Mesenchymal stem cell (in vitro differentiated cells and primary cell): ENCODE results near the gene CT47C1.

Source experiments
- DNase-seq: peaks from one replicate; pipeline ENCODE4 v3.0.0-alpha.2; 2013
- H2AFZ ChIP-seq: one replicate; pipeline ENCODE4 v1.6.1; 2013; ENCODE audit warnings: low read depth, mild to moderate bottlenecking, control low read depth, inconsistent platforms, low read length, moderate library complexity
- H2AK5ac ChIP-seq: 2 replicates; pipeline ENCODE4 v1.6.1; 2013; ENCODE audit warnings: low read length, moderate library complexity, mild to moderate bottlenecking, inconsistent platforms; ENCODE audit not compliant: severe bottlenecking
- H2BK120ac ChIP-seq: one replicate; pipeline ENCODE4 v1.6.1; 2013; ENCODE audit warnings: low read depth, mild to moderate bottlenecking, inconsistent platforms, low read length, moderate library complexity
- H2BK12ac ChIP-seq, 2 experiments: one replicate each; pipeline ENCODE4 v1.6.1; 2013; ENCODE audit warnings: inconsistent platforms in 2 of 2, low read length in 2 of 2, mild to moderate bottlenecking in 2 of 2, moderate library complexity in 2 of 2, control low read depth in 1 of 2
- H2BK15ac ChIP-seq: one replicate; pipeline ENCODE4 v1.6.1; 2013; ENCODE audit warnings: mild to moderate bottlenecking, low read depth, inconsistent platforms; ENCODE audit not compliant: poor library complexity, severe bottlenecking
- H2BK5ac ChIP-seq: 2 replicates; pipeline ENCODE4 v1.6.1; 2013; ENCODE audit warnings: low read depth, mild to moderate bottlenecking, low read length, control low read depth, inconsistent platforms; ENCODE audit not compliant: poor library complexity, severe bottlenecking
- H3K14ac ChIP-seq, 2 experiments: one replicate each; pipeline ENCODE4 v1.6.1; 2013; ENCODE audit warnings: inconsistent platforms in 2 of 2, low read length in 2 of 2, control low read depth in 1 of 2, mild to moderate bottlenecking in 1 of 2, moderate library complexity in 1 of 2
- H3K18ac ChIP-seq, 2 experiments: one replicate each; pipeline ENCODE4 v1.6.1; 2013; ENCODE audit warnings: inconsistent platforms in 2 of 2, low read length in 2 of 2, control low read depth in 1 of 2, low read depth in 1 of 2, mild to moderate bottlenecking in 1 of 2
- H3K23ac ChIP-seq, 2 experiments: one replicate each; pipeline ENCODE4 v1.6.1; 2013; ENCODE audit warnings: inconsistent platforms in 2 of 2, low read length in 2 of 2, mild to moderate bottlenecking in 2 of 2, moderate library complexity in 2 of 2, control low read depth in 1 of 2
- H3K27ac ChIP-seq: 2 replicates; pipeline ENCODE4 v1.5.1; 2013; ENCODE audit warnings: mild to moderate bottlenecking, moderate library complexity, low read length, control low read depth, inconsistent platforms; ENCODE audit not compliant: poor library complexity, severe bottlenecking
- H3K27me3 ChIP-seq, 2 experiments: 2 replicates each; pipeline versions ENCODE4 v1.6.1 to v1.7.0; 2013; ENCODE audit warnings: low read length in 2 of 2, mild to moderate bottlenecking in 2 of 2, moderate library complexity in 2 of 2, control low read depth in 1 of 2, inconsistent platforms in 1 of 2; ENCODE audit not compliant: control insufficient read depth in 1 of 2, insufficient read depth in 1 of 2
- H3K36me3 ChIP-seq, 2 experiments: 2 replicates each; pipeline versions ENCODE4 v1.6.1 to v1.7.0; 2013; ENCODE audit warnings: low read length in 2 of 2, control low read depth in 1 of 2, inconsistent platforms in 1 of 2, low read depth in 1 of 2, mild to moderate bottlenecking in 1 of 2; ENCODE audit not compliant: insufficient read depth in 2 of 2, control insufficient read depth in 1 of 2
- H3K4ac ChIP-seq, 2 experiments: one replicate each; pipeline ENCODE4 v1.6.1; 2013; ENCODE audit warnings: inconsistent platforms in 2 of 2, low read length in 2 of 2, mild to moderate bottlenecking in 2 of 2, moderate library complexity in 2 of 2, control low read depth in 1 of 2, low read depth in 1 of 2
- H3K4me1 ChIP-seq: 2 replicates; pipeline ENCODE4 v1.6.1; 2013; ENCODE audit warnings: low read depth, low read length, control low read depth; ENCODE audit not compliant: control insufficient read depth, insufficient read depth
- H3K4me2 ChIP-seq: 2 replicates; pipeline ENCODE4 v1.6.1; 2013; ENCODE audit warnings: low read length, mild to moderate bottlenecking, inconsistent platforms; ENCODE audit not compliant: poor library complexity, severe bottlenecking
- H3K4me3 ChIP-seq, 2 experiments: 2 replicates each; pipeline versions ENCODE4 v1.5.1 to v1.7.0; 2013; ENCODE audit warnings: low read length in 2 of 2, mild to moderate bottlenecking in 2 of 2, control low read depth in 1 of 2, low read depth in 1 of 2; ENCODE audit not compliant: insufficient read depth in 1 of 2
- H3K79me1 ChIP-seq: replicated peaks from 2 replicates; pipeline ENCODE4 v1.6.1; 2013; ENCODE audit warnings: mild to moderate bottlenecking, control low read depth, low read length, inconsistent platforms; ENCODE audit not compliant: poor library complexity, severe bottlenecking
- H3K9ac ChIP-seq: 2 replicates; pipeline ENCODE4 v1.7.0; 2013; ENCODE audit warnings: mild to moderate bottlenecking, low read length, moderate library complexity
- H3K9me3 ChIP-seq: 2 replicates; pipeline ENCODE4 v1.7.0; 2013; ENCODE audit warnings: mild to moderate bottlenecking, low read length; ENCODE audit not compliant: control insufficient read depth
- H4K8ac ChIP-seq: one replicate; pipeline ENCODE4 v1.6.1; 2013; ENCODE audit warnings: inconsistent platforms, mild to moderate bottlenecking, low read length, moderate library complexity
- H4K91ac ChIP-seq: one replicate; pipeline ENCODE4 v1.6.1; 2013; ENCODE audit warnings: mild to moderate bottlenecking, low read length, inconsistent platforms
- WGBS: methylation state at CpG from one replicate; pipeline ENCODE4 v1.1.7; 2013; ENCODE audit warnings: mixed read lengths; 5-methylcytosine and 5-hydroxymethylcytosine counted together

CT47C1 gene

GRCh38 chrX:119073200-119073905, 560 bp downstream of the CT47C1 start:
- no peak overlapping the region for H3K4me2 ChIP-seq
- H3K18ac ChIP-seq = no peak overlapping the region
- no peak overlapping the region for H3K23ac ChIP-seq
- no peak overlapping the region for H2BK15ac ChIP-seq
- H3K27me3 ChIP-seq = peaks cover 3 to 55% of the 10 kb centered on the region in 2 experiments
- H2BK120ac ChIP-seq = no peak overlapping the region
- H4K8ac ChIP-seq = no peak overlapping the region
- no peak overlapping the region for H2AK5ac ChIP-seq
- no peaks in the 10 kb centered on the region for H3K79me1 ChIP-seq
- no peak overlapping the region for H3K9ac ChIP-seq
- no peak overlapping the region for H3K27ac ChIP-seq
- H3K4me3 ChIP-seq = no peak overlapping the region
- no peaks in the 10 kb centered on the region for H3K36me3 ChIP-seq
- no peak for DNase-seq
- peaks cover 6% of the 10 kb centered on the region for H3K9me3 ChIP-seq
- H2AFZ ChIP-seq = no peak overlapping the region
- no peak overlapping the region for H2BK5ac ChIP-seq
- no peak overlapping the region for H3K14ac ChIP-seq
- H4K91ac ChIP-seq = no peak overlapping the region
- no peaks in the 10 kb centered on the region for H3K4me1 ChIP-seq
- H2BK12ac ChIP-seq = no peak overlapping the region
- 93% methylated on average over 32 of the region's 43 CpGs for WGBS
- H3K4ac ChIP-seq = no peak overlapping the region

DNA sequence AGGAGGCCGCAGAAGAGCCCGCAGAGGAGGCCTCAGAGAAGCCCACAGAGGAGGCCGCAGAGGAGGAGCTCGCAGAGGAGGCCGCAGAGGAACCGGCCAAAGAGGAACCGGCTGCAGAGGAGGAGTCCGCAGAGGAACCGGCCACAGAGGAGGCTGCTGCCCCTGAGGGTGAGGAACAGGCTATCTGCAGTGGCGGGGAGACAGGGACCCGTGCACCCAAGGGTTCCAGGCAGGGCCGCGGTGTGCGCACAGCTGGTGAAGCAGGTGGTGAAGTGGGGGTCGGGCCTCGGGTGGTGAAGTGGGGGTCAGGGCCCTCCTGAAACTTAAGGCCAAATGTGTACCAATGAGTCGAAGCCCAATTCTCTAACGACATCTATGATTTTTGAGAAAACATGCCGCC, 1.1 kb downstream of the CT47C1 start:
- Histone ChIP-seq H3K4ac (no peak overlapping the region), H4K91ac (no peak overlapping the region), H3K4me3 (no peak overlapping the region), H2BK5ac (no peak overlapping the region), H2BK12ac (no peak overlapping the region), H3K14ac (no peak overlapping the region), H2AFZ (no peak overlapping the region), H3K79me1 (no peaks in the 10 kb centered on the region), H3K23ac (no peak overlapping the region), H2AK5ac (no peak overlapping the region), H3K27ac (no peak overlapping the region), H3K18ac (no peak overlapping the region), H2BK120ac (no peak overlapping the region), H3K27me3 (peaks cover 3 to 52% of the 10 kb centered on the region in 2 experiments), H3K36me3 (no peaks in the 10 kb centered on the region), H2BK15ac (no peak overlapping the region), H3K4me1 (no peaks in the 10 kb centered on the region), H3K9me3 (peaks cover 9% of the 10 kb centered on the region), H4K8ac (no peak overlapping the region), H3K4me2 (no peak overlapping the region), H3K9ac (no peak overlapping the region)
- DNase-seq = no peak
- WGBS = 95% methylated on average over 17 of the region's 19 CpGs

DNA sequence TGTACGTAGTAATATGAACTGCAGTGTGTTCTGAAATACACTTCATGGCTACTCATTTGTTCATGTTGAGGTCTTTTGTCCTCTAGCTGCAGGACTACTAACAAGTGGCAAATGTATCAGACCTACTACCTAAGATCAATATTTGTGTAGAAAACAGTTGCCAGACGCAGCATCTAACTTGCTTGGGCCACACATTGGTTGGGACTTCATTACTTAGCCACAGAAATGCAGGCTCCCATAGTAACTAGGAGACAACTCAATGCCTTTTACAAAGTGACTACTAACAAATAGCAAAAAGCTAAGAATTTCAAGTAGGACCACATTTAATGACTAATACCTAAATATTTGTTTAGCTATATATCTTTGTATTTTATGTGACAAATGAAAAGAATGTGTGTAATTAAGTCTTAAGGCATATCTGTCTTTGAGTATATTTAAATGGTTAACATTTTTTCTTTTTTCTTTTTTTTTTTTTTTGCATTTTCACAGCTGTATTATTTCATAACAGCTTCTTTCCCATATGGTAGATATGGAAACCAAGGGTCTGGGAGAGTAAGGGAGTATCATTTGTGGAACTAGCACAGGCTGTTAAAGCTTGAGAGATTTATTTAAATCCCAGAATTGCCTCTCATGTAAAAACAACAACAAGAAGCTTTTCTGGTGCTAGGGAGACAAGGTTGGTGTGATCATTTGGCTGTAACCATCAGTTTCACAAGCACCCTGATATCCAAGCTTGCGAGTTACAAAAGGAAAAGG, 2.7 kb downstream of the CT47C1 start:
- Histone ChIP-seq H3K14ac (no peak overlapping the region), H3K27ac (no peak overlapping the region), H3K36me3 (no peaks in the 10 kb centered on the region), H2BK15ac (no peak overlapping the region), H3K4me1 (no peaks in the 10 kb centered on the region), H3K4me3 (no peak overlapping the region), H3K4me2 (no peak overlapping the region), H3K23ac (no peak overlapping the region), H3K18ac (no peak overlapping the region), H3K27me3 (peaks cover 5 to 55% of the 10 kb centered on the region in 2 experiments), H2BK5ac (no peak overlapping the region), H2BK120ac (no peak overlapping the region), H2AK5ac (no peak overlapping the region), H2AFZ (no peak overlapping the region), H2BK12ac (no peak overlapping the region), H3K9me3 (peaks cover 10% of the 10 kb centered on the region), H4K8ac (no peak overlapping the region), H3K79me1 (no peaks in the 10 kb centered on the region), H4K91ac (no peak overlapping the region), H3K9ac (no peak overlapping the region), H3K4ac (no peak overlapping the region)
- no peak for DNase-seq
- WGBS = 83% methylated on average over 1 of the region's 3 CpGs

DNA sequence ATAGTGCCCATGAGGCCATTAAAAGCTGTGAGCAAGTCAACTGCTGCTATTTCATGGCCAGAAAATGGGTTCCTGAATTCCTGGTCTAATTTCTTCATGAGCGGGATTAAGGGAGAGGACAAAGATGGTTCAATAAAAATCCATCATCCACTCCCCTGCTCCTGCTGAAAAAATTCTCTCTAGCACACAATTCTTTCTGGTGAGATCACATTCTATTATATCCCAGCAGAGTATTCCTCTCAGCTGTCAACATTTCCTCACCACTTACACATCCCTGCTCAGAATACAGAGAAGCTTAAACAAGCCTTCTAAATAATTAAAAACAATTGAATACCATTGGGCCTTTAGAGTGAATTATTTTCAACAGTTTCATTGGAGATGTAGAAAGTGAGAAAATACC, 9.5 kb downstream of the CT47C1 start:
- no peak overlapping the region for H4K8ac ChIP-seq
- H3K23ac ChIP-seq = no peak overlapping the region
- H2AFZ ChIP-seq = no peak overlapping the region
- H2BK120ac ChIP-seq = no peak overlapping the region
- no CpG with 5 or more reads among the region's 1 CpG for WGBS
- H2AK5ac ChIP-seq = no peak overlapping the region
- H3K79me1 ChIP-seq = no peaks in the 10 kb centered on the region
- peaks cover 10% of the 10 kb centered on the region for H3K9me3 ChIP-seq
- no peak overlapping the region for H3K18ac ChIP-seq
- H3K36me3 ChIP-seq = no peaks in the 10 kb centered on the region
- H2BK12ac ChIP-seq = no peak overlapping the region
- no peak overlapping the region for H3K14ac ChIP-seq
- no peak overlapping the region for H4K91ac ChIP-seq
- H3K4me3 ChIP-seq = no peak overlapping the region
- H2BK5ac ChIP-seq = no peak overlapping the region
- DNase-seq = no peak
- no peak overlapping the region for H3K27ac ChIP-seq
- no peak overlapping the region for H2BK15ac ChIP-seq
- no peak overlapping the region for H3K4ac ChIP-seq
- no peak overlapping the region for H3K4me2 ChIP-seq
- H3K4me1 ChIP-seq = no peaks in the 10 kb centered on the region
- H3K27me3 ChIP-seq = peaks cover 5 to 66% of the 10 kb centered on the region in 2 experiments
- no peak overlapping the region for H3K9ac ChIP-seq
